Measurements from ENCODE around the gene EOLA2. TPM values are rescaled to one million over a fixed set of nuclear protein-coding genes. Genes with fewer than 3 reads are reported as not detected.

Gene EOLA2
- total RNA-seq, 1 experiment from 2014 or later = 41.2 TPM

DNA sequence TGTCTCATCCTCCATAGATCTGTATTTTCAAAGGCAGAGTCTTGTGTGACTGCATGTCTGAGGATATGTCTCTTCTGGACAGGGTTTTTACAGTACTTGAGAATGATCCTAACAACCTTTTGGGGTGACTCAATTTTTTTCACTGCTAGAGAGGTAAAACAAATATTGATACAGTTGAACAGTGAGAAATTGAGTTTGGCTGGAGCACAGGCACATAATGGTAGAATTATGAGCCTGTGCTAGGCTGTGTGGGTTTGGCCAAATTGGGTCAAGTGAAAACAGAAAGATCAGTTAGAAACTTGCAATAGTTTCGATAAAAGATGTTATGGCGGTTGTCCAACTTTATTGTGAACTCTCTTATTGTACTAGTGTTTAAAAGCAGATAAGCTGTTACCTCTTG lies 23.3 kb upstream of the EOLA2 start:
- Mint-ChIP-seq H3K4me1 (no peaks in the 10 kb centered on the region), H3K36me3 (peaks cover 12% of the 10 kb centered on the region), H3K9me3 (peaks cover 8% of the 10 kb centered on the region), H3K27ac (no peak overlapping the region), H3K4me3 (no peak overlapping the region), H3K27me3 (ENCODE audit: low read depth) (no peaks in the 10 kb centered on the region)
- ChIA-PET POLR2A (no interaction called here), CTCF (no interaction called here)
- TF ChIP-seq, protein P1, sequence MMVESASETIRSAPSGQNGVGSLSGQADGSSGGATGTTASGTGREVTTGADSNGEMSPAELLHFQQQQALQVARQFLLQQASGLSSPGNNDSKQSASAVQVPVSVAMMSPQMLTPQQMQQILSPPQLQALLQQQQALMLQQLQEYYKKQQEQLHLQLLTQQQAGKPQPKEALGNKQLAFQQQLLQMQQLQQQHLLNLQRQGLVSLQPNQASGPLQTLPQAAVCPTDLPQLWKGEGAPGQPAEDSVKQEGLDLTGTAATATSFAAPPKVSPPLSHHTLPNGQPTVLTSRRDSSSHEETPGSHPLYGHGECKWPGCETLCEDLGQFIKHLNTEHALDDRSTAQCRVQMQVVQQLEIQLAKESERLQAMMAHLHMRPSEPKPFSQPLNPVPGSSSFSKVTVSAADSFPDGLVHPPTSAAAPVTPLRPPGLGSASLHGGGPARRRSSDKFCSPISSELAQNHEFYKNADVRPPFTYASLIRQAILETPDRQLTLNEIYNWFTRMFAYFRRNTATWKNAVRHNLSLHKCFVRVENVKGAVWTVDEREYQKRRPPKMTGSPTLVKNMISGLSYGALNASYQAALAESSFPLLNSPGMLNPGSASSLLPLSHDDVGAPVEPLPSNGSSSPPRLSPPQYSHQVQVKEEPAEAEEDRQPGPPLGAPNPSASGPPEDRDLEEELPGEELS (CRISPR knock-in tag; IDR thresholded peaks at IDR 0.05) = no peak
- TF ChIP-seq SMAD3 (CRISPR knock-in tag; IDR thresholded peaks at IDR 0.05; ENCODE audit: borderline replicate concordance) (no peak), ZNF416 (CRISPR knock-in tag; IDR thresholded peaks at IDR 0.05) (no peak), PRDM15 (CRISPR knock-in tag; IDR thresholded peaks at IDR 0.05) (no peak), NFYB (CRISPR knock-in tag; conservative IDR thresholded peaks at IDR 0.05; ENCODE audit: low read depth) (no peak), FOXK1 (CRISPR knock-in tag; IDR thresholded peaks at IDR 0.05) (no peak), GRHL2 (CRISPR knock-in tag; IDR thresholded peaks at IDR 0.05; ENCODE audit: insufficient replicate concordance, severe bottlenecking) (no peak), JUN (CRISPR knock-in tag; IDR thresholded peaks at IDR 0.05) (no peak), RORB (CRISPR knock-in tag; IDR thresholded peaks at IDR 0.05) (no peak), RELA (CRISPR knock-in tag; IDR thresholded peaks at IDR 0.05; ENCODE audit: borderline replicate concordance) (no peak), ATF2 (CRISPR knock-in tag; IDR thresholded peaks at IDR 0.05; ENCODE audit: borderline replicate concordance, low read depth) (no peak), HMGA2 (CRISPR knock-in tag; IDR thresholded peaks at IDR 0.05) (no peak), NR3C1 (CRISPR knock-in tag; conservative IDR thresholded peaks at IDR 0.05; ENCODE audit: low read depth) (no peak), CBFB (CRISPR knock-in tag; IDR thresholded peaks at IDR 0.05; ENCODE audit: low read depth) (no peak)
- TF ChIP-seq, protein P2, sequence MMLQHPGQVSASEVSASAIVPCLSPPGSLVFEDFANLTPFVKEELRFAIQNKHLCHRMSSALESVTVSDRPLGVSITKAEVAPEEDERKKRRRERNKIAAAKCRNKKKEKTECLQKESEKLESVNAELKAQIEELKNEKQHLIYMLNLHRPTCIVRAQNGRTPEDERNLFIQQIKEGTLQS (CRISPR knock-in tag; conservative IDR thresholded peaks at IDR 0.05) = no peak
- TF ChIP-seq, protein P3, sequence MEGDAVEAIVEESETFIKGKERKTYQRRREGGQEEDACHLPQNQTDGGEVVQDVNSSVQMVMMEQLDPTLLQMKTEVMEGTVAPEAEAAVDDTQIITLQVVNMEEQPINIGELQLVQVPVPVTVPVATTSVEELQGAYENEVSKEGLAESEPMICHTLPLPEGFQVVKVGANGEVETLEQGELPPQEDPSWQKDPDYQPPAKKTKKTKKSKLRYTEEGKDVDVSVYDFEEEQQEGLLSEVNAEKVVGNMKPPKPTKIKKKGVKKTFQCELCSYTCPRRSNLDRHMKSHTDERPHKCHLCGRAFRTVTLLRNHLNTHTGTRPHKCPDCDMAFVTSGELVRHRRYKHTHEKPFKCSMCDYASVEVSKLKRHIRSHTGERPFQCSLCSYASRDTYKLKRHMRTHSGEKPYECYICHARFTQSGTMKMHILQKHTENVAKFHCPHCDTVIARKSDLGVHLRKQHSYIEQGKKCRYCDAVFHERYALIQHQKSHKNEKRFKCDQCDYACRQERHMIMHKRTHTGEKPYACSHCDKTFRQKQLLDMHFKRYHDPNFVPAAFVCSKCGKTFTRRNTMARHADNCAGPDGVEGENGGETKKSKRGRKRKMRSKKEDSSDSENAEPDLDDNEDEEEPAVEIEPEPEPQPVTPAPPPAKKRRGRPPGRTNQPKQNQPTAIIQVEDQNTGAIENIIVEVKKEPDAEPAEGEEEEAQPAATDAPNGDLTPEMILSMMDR (IDR thresholded peaks at IDR 0.05) = no peak
- TF ChIP-seq, protein P4, sequence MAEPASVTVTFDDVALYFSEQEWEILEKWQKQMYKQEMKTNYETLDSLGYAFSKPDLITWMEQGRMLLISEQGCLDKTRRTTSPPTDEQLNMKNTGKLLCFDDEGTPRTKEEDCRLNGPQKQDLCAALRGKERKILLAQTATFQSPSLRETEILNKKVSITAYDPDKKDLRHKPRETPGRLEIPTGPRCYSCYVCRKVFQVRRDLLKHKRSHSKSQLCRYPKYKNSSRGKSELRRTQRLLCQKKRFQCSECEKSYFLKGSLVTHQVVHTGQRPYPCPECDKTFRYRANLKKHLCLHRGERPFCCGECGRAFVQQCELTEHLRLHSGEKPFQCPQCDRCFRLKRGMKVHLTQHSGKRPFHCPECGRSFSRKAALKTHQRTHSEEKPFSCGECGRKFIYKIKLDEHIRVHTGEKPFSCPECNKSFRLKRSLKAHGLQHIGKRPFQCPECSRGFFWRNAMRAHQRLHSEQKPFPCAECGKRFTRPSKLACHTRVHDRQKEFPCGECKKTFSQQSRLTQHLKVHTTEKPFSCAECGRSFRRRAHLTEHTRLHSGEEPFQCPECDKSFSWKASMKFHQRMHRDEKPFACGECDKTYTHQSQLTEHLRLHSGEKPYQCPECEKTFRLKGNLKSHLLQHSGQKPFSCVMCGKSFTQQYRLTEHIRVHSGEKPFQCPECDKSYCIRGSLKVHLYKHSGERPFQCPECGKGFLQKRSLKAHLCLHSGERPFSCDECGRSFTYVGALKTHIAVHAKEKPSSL (CRISPR knock-in tag; conservative IDR thresholded peaks at IDR 0.05) = no peak
- ATAC-seq = no peak
- DNase-seq (ENCODE audit: low spot score) = no peak

Measured in WTC11 (cell line).